ENCODE results near the gene NKAIN2. TPM values are rescaled to one million over a fixed set of nuclear protein-coding genes. Genes with fewer than 3 reads are reported as not detected.

Gene NKAIN2
- total and polyA plus RNA-seq, 2 donors (not counting 3 experiments of a cell fraction or from before 2014, with no cell fraction given), result 0.03 TPM; not detected in 1

DNA sequence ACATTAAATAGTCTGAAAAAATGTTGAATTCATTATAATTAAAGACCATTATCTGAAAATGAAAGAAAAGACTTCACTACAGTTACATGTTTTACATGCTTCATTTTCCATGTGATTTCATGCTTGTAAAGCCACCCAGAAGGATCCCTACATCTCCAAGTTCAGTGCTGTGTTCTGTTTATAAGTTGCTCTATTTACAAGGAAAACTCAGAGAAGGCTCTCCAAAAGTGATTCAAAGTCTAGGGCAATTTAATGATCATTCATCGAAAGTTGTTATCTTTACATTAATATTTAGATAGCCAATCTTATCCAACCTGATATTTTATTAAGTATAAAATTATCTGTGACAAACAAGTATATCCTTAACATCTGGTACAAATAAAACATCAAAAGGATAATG, 663.7 kb downstream of the NKAIN2 start:
- Histone ChIP-seq H2AFZ (ENCODE audit: low read depth, low read length) (peak overlapping the region; percentile 54), H3K9me1 (replicated peaks; ENCODE audit: control insufficient read depth, extremely low read depth, insufficient read depth, low read length) (no peaks in the 10 kb centered on the region), H3K27ac (ENCODE audit: insufficient read depth, low read depth, low read length) (peak overlapping the region; percentile 8), H3K9me3 (replicated peaks; ENCODE audit: control insufficient read depth, insufficient read depth, low read length) (no peaks in the 10 kb centered on the region), H4K20me1 (replicated peaks; ENCODE audit: control insufficient read depth, extremely low read depth, insufficient read depth, low read length) (no peaks in the 10 kb centered on the region), H3K4me1 (ENCODE audit: control insufficient read depth, extremely low read depth, insufficient read depth, low read length) (peaks cover 8% of the 10 kb centered on the region), H3K4me3 (replicated peaks in 1 of 3; ENCODE audit: insufficient read depth in 1 of 3, low read depth in 1 of 3, low read length in 3 of 3) (no peak overlapping the region), H3K36me3 (ENCODE audit: control insufficient read depth in 2 of 2, extremely low read depth in 1 of 2, insufficient read depth in 2 of 2, low read length in 2 of 2) (no peaks in the 10 kb centered on the region), H3K4me2 (ENCODE audit: insufficient read depth, low read length) (peak overlapping the region; percentile 72), H3K9ac (replicated peaks; ENCODE audit: extremely low read depth, insufficient read depth, low read length) (peak overlapping the region; percentile 9), H3K27me3 (ENCODE audit: control insufficient read depth in 2 of 2, insufficient read depth in 2 of 2, low read length in 2 of 2) (no peaks in the 10 kb centered on the region), H3K79me2 (ENCODE audit: control insufficient read depth, insufficient read depth, low read length) (no peaks in the 10 kb centered on the region)
- FAIRE-seq (no peak), DNase-seq (ENCODE audit: low read depth, low spot score) (no peak)
- POLR2A ChIA-PET, result no interaction called here
- CTCF ChIA-PET, result interaction anchor here (1.6 kb wide), 1 partner anchor 18 kb away, joined by 3 read pairs; no protein-coding TSS in a partner anchor
- BruUV-seq (replicated peaks), result no TSS peak
- intact Hi-C loops (cut with micrococcal nuclease), result loop anchor here (2.0 kb wide), 1 partner anchor 13 kb away; no protein-coding TSS in a partner anchor
- dilution Hi-C loops (cut with MboI; ENCODE audit: extremely low pct_ligation_motif_present, low sequenced_read_pairs), result no loop called here
- TF ChIP-seq MYC (IDR thresholded peaks at IDR 0.05; ENCODE audit: low read depth, low read length) (no peak), FOS (IDR thresholded peaks at IDR 0.05; ENCODE audit: borderline replicate concordance, insufficient read depth, low read length) (no peak), GATA2 (IDR thresholded peaks at IDR 0.05; ENCODE audit: insufficient read depth, insufficient read length, low read depth, low read length) (no peak), EZH2 (IDR thresholded peaks at IDR 0.05; ENCODE audit: borderline replicate concordance, low read depth, low read length, severe bottlenecking) (no peak), CTCF (IDR thresholded peaks at IDR 0.05; ENCODE audit: extremely low read depth in 1 of 2, insufficient read depth in 1 of 2, low read depth in 1 of 2, low read length in 2 of 2) (no peak), JUN (IDR thresholded peaks at IDR 0.05; ENCODE audit: borderline replicate concordance, insufficient read depth, insufficient read length, low read depth) (no peak), POLR2A (IDR thresholded peaks at IDR 0.05; ENCODE audit: low read depth, low read length) (no peak), POLR2AphosphoS5 (IDR thresholded peaks at IDR 0.05; ENCODE audit: insufficient read depth, low read depth, low read length) (no peak)
- TF ChIP-seq, protein P1, sequence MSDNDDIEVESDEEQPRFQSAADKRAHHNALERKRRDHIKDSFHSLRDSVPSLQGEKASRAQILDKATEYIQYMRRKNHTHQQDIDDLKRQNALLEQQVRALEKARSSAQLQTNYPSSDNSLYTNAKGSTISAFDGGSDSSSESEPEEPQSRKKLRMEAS (IDR thresholded peaks at IDR 0.05; ENCODE audit: insufficient read depth, insufficient read length), result no peak
